ENCODE results near the gene IWS1.
"Not testable (repeated sequence)": the region's sequence is repeated elsewhere in the genome, so short reads cannot be mapped to it uniquely, and the experiment has no call there.

The IWS1 gene

DNA sequence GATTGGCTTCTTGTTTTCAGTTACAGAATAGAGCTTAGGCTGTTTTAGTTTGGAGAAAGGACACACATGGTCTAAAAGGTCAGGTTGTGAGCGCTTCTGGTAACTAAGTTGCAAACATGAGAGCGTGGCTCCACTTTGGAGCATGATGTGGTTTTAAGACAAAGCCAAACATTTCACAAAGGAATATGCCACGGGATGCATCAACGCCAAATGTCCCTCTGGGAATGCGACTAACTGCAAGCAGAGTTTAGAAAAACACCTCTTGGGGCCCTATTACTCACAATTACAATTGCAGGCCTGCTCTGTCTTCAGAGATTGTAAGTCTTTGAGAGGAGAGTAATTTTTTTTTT, 34.6 kb upstream of the IWS1 start:
- no peak for DNase-seq (ENCODE audit: low read depth)

DNA sequence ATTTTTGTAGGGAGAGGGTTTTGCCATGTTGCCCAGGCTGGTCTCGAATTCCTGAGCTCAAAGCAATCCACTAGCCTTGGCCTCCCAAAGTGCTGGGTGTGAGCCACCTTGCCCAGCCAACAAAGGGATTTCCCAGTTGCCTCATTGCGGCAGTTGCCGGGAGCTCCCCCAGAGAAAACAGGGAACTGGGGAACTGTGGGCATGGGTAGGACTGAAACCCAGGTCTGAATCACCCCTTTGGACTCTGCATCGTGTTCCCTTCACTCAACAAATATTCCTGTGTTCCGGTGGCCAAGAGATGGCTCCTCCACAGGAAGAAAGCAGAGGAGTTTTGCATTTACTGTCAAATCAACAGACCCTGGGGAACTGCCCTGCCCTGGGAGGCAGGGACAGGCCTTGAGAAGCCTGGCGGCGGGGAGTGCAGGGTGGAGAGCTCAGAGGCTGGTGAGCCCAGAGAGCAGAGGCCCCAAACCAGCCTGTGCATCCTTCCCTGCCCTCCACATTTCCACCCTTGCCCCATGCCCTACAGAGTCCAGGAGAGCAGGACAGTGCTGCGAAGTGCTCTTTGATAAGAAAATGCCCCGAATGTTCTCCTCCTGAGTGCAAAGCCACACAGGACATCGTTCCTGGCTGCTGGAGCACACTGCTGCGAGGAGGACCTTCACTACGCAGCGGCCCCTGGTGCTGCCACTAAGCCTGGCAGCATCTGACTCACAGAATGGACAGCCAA, 34.1 kb upstream of the IWS1 start:
- no peak for DNase-seq (ENCODE audit: low read depth)

DNA sequence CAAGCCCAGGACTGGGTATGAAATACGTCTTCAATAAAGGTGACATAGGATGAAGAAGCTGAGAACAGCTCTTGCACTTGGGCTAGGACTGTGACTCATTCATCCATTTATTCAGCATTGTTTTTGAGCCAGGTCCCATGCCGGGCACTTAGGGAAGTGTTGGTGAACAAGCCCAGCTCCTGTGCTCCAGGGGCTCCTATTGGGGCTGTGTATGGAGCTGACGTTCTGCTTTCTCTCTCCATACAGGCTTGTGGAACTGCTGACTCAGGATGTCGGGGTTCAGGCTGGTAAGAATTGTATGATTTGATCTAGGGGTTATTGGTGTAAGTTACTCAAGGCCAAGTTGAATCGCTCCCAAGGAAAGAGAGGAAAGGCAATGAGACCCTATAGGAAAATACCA, 33.2 kb upstream of the IWS1 start:
- DNase-seq (ENCODE audit: low read depth), result no peak

DNA sequence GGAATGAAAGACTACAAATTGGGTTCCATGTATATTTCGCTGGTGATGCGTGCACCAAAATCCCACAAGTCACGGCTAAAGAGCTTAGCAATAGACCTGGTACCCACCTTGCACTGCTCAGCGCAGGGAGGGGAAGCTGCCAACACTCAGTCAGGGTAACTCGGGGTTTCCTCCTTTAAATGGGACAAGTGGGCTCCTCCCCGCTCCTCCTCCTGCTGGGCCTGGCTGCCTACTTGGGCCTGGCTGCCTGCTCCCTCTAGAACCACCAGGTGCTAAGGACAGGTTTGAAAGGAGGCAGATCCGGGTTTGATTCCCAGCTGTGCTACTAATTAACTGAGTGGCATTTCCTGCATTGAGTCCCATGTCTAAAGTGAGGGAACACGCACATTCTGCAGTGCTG, 32.6 kb upstream of the IWS1 start:
- DNase-seq (ENCODE audit: low read depth), result no peak

DNA sequence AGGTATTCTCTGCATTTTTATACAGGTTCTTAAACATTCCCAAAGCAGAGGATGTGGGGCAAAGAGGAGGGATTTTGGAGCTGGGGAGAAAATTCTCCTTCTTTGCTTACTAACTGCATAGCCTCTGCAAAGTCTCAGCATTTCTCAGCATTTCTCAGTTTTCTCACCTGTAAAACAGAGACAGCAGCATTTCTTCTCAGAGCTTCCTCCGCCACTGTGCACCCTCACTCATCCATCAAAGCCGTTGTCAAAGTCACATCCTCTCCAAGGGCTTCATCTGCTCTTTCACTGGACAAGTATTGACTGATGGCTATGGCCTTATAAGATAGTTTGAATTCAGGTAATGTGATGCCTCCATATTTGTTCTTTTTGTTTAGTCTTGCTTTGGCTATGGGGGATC, 26.6 kb upstream of the IWS1 start:
- no peak for DNase-seq (ENCODE audit: low read depth)

DNA sequence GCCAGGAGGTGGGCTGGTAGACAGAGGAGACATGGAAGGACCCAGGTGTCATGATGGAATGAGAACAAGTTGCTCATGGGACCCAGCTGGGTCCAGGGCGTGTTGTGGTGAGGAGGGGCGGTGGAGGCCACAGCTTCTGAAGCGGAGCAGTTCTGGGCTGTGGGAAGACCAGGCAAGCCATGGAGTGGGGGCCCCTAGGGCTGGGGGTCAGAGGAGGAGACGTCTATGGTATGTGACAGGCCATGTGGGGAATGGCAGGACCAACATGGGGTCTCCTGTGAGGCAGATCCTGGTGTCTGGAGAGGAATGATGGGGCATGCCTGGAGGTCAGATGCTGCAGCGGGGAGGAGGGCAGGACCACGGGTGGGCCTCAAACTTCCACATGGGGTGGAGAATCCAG, 26.0 kb upstream of the IWS1 start:
- DNase-seq (ENCODE audit: low read depth), result no peak

DNA sequence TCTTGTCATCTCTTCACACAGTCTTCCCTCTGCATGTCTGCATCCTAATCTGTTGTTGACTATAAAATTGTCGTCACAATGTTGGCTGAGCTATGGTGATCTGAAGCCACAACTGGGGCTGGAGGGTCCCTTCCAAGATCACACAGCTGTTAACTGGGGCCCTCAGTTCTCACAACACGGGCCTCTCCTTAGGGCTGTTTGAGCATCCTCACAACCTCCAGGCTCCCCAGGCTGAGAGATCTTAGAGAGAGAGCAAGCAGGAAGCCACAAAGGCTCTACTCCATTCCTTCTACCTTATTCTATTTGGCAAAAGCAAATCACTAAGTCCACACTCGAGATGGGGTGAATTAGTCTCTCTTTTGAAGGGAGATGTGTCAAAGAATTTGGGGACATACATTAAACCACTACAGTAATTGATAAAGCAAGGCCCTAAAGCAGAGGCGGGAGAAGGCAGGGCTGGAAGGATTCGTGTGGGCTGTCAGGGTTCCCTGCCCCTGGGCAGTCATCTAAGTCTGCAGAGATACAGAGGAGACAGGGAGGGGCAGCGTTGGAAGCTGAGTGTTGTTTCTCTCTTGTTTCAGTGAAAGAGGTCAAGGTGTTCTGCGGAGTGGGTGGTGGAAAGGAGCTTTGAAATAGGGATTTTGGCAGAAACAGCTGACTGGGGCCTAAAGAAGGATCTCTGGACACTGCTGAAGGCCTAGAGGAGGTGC, 25.1 kb upstream of the IWS1 start:
- no peak for DNase-seq (ENCODE audit: low read depth)

DNA sequence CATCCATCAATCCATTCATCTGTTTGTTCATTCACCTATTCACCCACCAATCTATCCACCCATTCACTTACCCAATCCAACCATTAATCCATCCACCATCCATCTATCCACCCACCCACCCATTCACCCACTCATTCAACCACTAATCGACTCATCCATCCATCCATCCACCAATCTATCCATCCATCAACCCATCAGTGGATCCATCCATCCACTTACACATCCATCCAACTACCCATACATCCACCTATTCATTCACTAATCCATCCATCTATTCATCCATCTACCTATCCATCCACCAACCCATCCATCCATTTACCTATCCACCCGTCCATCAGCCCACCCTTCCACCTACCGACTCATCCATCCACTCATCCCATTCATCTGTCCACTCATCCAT, 20.5 kb upstream of the IWS1 start:
- DNase-seq (ENCODE audit: low read depth), result no peak

DNA sequence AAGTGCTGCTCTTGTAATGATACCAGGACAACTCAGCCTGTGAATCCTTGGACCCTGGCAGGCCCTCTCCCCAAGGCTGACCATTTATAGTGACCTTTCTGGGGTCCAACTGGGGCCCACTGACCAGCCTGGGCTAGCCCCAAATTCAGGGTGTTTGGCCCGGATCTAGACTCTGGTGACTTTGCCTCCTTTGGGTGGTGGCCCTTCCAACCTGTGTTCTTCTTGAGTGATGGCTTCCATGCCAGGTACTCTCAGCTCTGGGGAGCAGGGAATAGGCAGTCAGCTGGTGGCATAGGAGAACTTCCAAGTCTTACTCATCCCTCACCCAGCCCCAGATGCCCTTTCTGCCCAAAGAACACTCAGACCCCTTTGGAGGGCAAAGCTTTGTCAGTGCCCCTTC, 19.5 kb upstream of the IWS1 start:
- no peak for DNase-seq (ENCODE audit: low read depth)

DNA sequence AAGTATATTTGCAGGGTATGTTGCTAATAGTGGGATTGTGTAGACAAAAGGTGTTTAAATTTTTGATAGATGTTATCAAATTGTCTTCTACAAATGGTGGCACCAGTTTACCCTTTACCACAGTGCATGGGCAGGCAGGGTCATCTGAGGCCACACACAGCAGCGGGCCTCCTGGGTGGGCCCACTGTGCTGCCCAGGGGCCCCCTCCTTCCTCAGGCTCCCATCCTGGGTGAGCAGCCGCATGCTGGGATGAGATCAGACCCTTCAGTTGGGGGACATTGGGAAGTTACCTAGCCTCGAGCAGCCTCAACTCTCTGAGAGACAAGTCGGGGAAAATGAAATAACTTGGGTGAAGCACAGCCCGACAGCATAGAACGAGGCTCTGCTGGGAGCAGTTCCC, 18.9 kb upstream of the IWS1 start:
- no peak for DNase-seq (ENCODE audit: low read depth)

DNA sequence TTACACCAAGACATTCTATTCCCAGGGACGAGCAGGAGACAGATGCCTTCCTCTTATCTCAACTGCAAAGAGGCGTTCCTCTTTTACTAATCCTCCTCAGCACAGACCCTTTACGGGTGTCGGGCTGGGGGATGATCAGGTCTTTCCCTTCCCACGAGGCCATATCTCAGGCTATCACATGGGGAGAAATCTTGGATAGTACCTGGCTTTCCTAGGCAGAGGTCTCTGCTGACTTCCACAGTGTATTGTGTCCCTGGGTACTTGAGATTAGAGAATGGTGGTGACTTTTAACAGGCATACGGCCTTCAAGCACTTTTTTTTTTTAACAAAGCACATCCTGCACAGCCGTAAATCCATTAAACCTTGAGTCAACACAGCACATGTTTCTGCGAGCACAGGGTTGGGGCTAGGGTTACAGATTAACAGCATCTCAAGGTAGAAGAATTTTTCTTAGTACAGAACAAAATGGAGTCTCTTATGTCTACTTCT, 16.8 kb upstream of the IWS1 start:
- not testable (repeated sequence) for DNase-seq (ENCODE audit: low read depth)

DNA sequence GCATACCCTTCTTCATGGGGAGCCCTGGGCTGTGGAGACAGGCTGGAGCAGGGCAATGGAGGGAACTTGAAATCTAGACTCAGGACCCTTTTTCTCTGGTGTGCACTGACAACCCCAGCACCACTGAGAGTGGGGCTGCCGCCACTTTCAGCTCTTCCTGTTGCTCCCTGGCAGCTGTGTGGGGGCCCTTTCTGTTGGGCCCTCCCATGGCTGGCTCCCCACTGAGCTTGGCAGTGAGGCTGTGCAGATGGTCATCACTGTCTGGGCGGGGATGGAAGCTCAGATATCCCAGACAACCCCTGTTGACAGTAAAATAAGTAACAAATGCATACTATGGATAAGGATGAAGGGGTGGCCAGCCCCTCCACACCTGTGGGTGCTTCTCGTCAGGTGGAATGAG, 15.9 kb upstream of the IWS1 start:
- DNase-seq (ENCODE audit: low read depth), result no peak

DNA sequence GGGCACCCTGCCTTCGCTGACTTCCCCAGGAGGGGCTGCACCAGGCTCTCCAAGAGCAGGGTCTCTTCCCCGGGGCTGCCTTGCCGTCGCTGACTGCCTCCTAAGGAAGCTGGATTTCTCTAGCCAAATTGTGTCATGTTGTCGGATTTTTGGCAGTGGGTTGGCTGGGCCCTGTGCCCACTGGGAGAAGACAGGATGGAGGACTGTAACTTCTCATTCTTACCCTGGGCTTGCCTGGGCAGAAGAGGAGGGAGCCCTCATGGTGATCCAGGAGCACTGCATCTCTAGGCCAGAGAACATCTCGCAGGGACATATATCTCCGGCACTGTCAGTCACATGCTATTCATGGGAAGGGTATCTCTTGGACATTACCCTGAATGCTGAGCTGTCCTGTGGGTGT, 15.5 kb upstream of the IWS1 start:
- no peak for DNase-seq (ENCODE audit: low read depth)

DNA sequence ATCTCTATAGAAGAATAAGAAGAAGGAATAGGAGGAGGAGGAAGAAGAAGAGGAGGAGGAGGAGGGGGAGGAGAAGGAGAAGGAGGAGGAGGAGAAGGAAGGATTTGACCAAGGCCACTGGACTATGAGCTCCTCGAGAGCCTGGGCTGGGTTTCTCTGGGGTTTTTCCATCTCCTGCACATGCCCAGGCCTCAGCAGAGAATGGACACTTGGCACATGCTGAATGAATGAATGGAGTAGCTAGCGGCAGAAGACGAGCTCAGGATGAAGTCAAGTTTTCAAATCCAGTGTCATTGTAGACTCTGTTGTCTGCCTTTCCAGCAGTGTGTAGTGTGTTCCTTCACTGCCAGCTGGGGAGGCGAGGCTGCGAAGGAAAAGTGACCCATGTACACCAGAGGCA, 11.4 kb upstream of the IWS1 start:
- no peak for DNase-seq (ENCODE audit: low read depth)

DNA sequence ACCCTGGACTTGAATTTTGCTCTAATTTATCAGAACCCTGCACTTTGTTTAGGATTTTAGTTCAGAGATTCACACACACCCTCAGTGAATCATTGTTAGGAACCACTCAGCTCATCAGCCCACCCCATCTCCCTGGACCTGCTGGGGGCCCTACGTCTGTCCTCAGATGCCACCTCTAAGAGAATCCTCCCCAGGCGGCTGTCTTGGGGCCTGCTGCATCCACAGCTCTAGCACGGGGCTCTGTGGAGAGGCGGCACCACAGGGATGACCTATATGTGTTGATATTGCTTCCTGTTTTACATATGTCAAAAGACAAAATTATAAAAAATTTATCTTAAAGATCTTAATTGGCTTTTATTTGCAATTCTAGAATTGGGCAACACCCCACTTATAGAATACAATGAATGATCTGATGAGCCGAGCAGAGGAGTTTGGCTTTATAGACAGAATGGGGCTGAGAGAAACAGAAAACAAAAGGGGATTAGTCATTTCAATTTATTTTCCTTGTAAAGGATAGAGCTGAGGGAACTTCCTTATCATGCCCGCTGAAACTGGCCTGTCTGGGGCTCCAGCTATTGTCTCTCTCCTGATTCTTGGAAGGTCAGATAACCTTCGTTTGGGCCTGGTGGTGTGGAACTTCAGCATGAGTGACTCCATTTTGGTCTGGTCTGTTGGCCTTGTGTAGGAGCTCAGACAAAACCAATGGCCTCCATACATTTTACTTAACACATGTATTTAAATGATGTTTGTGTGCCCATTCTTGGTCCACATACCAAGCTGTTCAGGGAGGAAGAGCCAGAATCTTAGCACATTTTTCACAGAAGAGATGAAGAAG, 10.6 kb upstream of the IWS1 start:
- no peak for DNase-seq (ENCODE audit: low read depth)

DNA sequence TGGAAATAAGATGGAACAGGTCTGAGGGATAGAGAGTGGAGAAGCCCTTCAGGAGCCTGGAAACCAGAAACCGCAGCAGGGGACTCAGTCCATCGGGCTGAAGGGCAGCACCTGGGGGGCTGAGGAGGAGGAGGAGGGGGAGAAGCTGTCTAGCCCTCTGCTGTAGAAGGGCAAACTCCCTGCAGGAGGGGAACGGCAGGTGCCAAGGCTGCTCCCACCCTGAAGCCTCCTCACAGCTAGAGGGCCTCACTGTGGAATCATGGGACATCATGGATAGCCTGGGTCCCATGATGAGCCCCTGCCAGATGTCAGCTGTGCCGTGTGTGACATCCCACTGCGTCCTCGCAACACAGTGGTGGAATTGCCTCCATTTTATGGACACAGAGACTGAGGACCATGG, 9.6 kb upstream of the IWS1 start:
- DNase-seq (ENCODE audit: low read depth), result no peak

DNA sequence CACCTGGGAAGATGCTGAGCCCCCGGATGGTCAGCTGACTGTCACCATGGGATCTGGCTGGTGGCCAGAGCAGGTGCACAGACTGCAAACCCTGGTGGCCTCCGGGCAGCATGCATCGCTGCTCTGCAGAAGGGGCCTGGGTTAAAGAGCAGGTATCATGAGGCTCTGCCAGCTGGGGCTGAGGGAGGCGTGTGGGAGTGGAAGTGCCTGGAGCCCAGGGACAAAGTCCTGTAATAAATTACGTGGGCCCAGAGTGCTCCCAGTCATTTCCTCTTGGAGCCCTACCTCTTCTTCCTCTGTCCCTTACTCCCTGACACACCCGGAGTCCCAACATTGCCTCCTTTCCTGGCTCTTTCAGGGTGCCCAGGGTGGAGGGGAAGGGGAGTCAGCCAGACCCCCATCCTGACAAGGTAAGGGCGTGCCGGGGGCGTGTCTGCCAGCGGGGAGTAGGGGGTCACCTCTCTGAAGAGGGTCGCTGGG, 9.2 kb upstream of the IWS1 start, which contains the start of gene MYO7B:
Gene MYO7B (plus strand): TSS at position 262 of the 480 bp plus-strand sequence. CDS start 24,040 bp downstream, outside the sequence.
- no peak for DNase-seq (ENCODE audit: low read depth)

DNA sequence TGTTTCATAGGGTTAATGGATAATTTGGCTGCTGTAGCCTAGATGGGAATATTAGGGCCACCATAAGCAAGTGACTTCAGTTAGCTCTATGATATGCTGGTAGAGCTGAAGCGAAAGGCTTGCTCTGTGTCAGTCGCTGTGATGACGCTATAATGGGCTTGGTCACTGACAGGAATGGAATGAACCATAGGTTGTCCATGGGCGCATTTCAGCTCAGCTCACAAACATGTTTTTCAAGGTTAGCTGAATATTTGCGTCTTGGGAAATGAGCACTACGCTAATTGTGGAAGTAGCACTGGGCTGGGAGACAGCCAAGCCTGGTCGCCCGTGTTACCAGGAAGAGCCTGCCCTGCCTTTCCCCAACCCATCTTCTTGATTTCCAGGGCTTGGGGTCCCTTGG, 6.0 kb upstream of the IWS1 start:
- no peak for DNase-seq (ENCODE audit: low read depth)

DNA sequence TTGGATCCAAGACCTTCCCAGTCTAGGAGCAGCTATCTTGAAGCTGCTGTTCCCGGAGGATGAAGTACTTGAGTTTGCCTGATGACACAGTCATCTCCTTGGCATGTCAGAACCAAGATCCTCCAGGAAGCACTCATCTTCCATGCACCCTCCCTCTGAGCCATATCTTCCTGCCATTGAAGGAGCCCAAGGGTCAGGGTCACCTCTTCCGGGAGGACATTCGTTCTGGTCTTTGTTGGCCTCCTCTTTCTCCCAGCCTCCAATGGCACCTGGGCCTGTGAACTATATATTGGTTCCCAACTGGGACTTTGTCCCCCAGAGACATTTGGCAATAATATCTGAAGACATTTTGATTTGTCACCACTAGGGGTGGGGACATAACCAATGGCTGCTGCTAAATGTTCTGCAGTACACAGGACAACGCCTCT, 4.9 kb upstream of the IWS1 start:
- DNase-seq (ENCODE audit: low read depth), result no peak

DNA sequence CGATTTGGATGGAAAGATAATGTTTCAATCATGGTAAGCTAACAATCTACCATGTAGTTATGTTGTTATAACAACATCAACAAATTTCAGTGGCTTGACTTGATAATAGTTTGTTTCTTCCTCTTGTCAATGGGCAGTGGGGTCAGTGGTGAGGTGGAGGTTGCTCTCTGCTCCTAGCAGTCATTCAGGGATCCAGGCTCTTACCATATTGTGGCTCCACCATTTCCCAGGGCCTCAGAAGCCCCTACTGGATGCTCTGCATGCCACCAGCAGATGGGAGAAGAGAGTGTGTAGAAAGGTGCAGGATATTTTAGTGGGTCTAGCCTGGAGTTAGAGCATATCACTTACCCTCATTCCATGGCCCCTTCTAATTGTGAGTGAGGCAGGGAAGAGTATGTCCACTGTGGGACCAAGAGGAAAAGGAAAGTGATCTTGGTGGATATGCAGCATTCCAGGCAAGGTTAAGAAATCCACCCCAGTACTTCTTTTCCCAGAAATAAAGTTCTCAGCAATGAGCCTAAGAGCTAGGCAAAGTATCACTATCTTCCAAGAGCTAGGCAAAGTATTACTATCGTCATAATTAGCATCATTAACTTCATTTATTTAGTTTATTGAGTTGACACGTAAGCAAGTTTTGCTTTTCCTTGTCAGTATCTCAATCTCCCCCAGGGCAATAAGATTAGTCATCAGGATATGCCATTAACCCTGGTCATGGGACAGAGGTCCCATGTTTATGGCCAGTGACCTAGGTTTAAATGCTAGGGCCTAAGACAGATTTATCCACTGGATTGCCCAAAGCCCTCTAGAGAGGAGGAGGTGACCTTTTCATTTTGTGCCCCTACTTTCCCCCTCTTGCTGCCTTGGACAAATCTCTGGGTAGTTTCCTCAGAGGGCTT, 4.2 kb upstream of the IWS1 start:
- no peak for DNase-seq (ENCODE audit: low read depth)

DNA sequence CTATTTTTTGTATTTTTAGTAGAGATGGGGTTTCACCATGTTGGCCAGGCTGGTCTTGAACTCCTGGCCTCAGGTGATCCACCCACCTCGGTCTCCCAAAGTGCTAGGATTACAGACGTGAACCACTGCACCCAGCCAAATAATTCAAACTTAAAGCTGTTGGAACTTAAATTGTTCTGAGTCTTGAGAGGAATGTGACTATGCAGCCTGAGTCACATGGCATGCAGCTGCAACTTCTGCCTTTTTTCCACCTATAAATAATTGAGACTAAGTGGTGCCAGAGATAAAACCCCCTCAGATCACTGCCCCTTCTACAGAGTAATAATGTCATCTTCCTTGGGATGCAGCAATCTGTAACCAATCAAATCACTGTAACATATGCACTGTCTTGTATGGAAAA, 3.1 kb upstream of the IWS1 start:
- DNase-seq (ENCODE audit: low read depth), result not testable (repeated sequence)

DNA sequence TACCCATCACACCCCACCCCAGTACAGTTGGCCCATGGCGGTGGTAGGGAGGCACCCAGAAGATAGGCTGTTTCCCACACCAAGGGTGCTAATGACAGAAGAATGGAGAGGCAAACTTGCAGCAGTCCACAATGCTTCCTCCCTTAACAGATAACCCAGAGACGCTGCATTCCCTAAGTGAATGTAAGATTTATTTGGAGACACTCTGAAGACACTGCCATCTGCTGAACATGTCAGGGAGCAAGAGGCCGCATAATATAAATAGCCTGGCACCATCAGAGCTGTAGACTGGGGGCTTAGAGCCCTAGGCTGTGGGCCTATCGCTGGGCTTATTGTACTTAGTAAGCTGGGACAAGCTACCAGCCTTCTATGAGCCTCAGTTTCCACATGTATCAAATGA, 2.2 kb upstream of the IWS1 start:
- no peak for DNase-seq (ENCODE audit: low read depth)
